ENCODE data around the gene CYB5RL.

CYB5RL gene

DNA sequence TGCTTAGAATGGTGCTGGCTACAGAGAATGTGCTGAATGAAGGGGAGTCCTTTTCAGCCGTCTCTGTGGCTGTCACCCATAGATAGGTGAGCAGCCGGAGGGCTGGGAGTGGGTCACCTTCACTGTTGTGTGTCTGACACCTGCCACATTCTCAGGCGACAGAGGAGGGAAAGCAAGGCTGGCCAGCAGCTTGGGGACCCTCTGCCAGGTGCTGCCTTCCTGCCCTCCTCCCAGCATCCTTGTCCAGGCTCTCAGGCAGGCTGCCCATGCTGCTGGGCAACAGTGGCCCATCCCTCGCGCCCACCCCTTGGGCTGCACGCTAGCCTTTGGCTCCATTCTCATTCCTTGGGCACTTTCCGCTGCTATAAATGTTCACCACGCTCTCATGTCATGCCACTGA is 22.1 kb downstream of the CYB5RL start:
- Histone ChIP-seq H3K79me2 (ENCODE audit: insufficient read depth, low read length) (no peaks in the 10 kb centered on the region), H4K20me1 (ENCODE audit: insufficient read depth, low read length, poor library complexity, severe bottlenecking) (no peaks in the 10 kb centered on the region), H2AFZ (ENCODE audit: low read length) (no peak overlapping the region), H3K27me3 (ENCODE audit: insufficient read depth, low read length, poor library complexity, severe bottlenecking) (no peaks in the 10 kb centered on the region), H3K4me3 (ENCODE audit: low read length, poor library complexity, severe bottlenecking) (no peak overlapping the region), H3K9me2 (replicated peaks; ENCODE audit: low read depth, low read length) (no peaks in the 10 kb centered on the region), H3F3A (ENCODE audit: low read depth) (no peaks in the 10 kb centered on the region), H3K36me3 (ENCODE audit: insufficient read depth, low read length) (no peaks in the 10 kb centered on the region), H3K4me2 (ENCODE audit: low read depth, low read length, poor library complexity, severe bottlenecking) (no peak overlapping the region), H3K9me3 (ENCODE audit: insufficient read depth, low read depth, low read length) (no peaks in the 10 kb centered on the region), H3K4me1 (ENCODE audit: insufficient read depth, low read length, poor library complexity, severe bottlenecking) (peaks cover 7% of the 10 kb centered on the region), H3K9ac (ENCODE audit: low read depth, low read length, poor library complexity, severe bottlenecking) (no peak overlapping the region)
- TF ChIP-seq, protein P1, sequence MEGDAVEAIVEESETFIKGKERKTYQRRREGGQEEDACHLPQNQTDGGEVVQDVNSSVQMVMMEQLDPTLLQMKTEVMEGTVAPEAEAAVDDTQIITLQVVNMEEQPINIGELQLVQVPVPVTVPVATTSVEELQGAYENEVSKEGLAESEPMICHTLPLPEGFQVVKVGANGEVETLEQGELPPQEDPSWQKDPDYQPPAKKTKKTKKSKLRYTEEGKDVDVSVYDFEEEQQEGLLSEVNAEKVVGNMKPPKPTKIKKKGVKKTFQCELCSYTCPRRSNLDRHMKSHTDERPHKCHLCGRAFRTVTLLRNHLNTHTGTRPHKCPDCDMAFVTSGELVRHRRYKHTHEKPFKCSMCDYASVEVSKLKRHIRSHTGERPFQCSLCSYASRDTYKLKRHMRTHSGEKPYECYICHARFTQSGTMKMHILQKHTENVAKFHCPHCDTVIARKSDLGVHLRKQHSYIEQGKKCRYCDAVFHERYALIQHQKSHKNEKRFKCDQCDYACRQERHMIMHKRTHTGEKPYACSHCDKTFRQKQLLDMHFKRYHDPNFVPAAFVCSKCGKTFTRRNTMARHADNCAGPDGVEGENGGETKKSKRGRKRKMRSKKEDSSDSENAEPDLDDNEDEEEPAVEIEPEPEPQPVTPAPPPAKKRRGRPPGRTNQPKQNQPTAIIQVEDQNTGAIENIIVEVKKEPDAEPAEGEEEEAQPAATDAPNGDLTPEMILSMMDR (conservative IDR thresholded peaks at IDR 0.05; ENCODE audit: low read length): no peak
- no peak for TF ChIP-seq EZH2phosphoT487 (IDR thresholded peaks at IDR 0.05; ENCODE audit: borderline replicate concordance)

DNA sequence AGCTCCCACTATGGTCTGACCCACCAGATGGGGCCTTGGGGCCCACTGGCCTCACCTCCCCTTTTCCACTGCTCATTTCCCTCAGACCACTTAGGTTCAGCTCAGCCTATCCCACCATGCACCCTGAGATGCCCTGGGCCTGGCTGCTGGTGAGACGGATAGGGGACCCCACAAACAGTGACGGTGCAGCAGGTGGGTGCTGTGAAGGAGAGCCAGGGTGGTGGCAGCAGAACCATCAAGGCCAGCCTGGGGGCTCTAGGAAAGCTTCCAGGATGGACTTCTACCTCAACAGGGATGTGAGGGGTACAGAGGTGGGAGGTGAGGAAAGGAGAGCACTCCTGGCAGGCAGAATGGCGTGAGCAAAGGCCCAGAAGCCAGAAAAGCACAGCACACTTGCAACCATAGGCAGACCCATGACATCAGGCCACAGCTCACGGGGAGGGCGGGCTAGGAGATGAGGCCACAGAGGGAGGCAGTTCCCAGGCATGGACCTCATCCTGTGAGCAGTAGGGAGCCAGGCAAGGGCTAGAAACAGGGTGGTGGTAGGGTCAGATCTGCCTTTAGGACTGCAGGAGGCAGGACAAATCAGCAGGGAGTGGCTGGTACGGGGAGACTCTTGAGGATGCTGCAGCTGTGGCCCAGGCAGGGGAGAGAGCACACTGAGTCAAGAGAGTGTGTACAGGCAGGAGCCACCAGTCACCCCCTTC is 23.1 kb downstream of the CYB5RL start:
- H3K4me3 ChIP-seq (ENCODE audit: low read length, poor library complexity, severe bottlenecking): no peak overlapping the region
- no peaks in the 10 kb centered on the region for H3F3A ChIP-seq (ENCODE audit: low read depth)
- H3K9me2 ChIP-seq (replicated peaks; ENCODE audit: low read depth, low read length): no peaks in the 10 kb centered on the region
- H3K36me3 ChIP-seq (ENCODE audit: insufficient read depth, low read length): no peaks in the 10 kb centered on the region
- no peaks in the 10 kb centered on the region for H3K9me3 ChIP-seq (ENCODE audit: insufficient read depth, low read depth, low read length)
- no peak overlapping the region for H3K4me2 ChIP-seq (ENCODE audit: low read depth, low read length, poor library complexity, severe bottlenecking)
- no peaks in the 10 kb centered on the region for H3K27me3 ChIP-seq (ENCODE audit: insufficient read depth, low read length, poor library complexity, severe bottlenecking)
- no peaks in the 10 kb centered on the region for H3K79me2 ChIP-seq (ENCODE audit: insufficient read depth, low read length)
- peaks cover 7% of the 10 kb centered on the region for H3K4me1 ChIP-seq (ENCODE audit: insufficient read depth, low read length, poor library complexity, severe bottlenecking)
- no peaks in the 10 kb centered on the region for H4K20me1 ChIP-seq (ENCODE audit: insufficient read depth, low read length, poor library complexity, severe bottlenecking)
- no peak overlapping the region for H3K9ac ChIP-seq (ENCODE audit: low read depth, low read length, poor library complexity, severe bottlenecking)
- no peak overlapping the region for H2AFZ ChIP-seq (ENCODE audit: low read length)
- TF ChIP-seq, protein P1 (conservative IDR thresholded peaks at IDR 0.05; ENCODE audit: low read length): no peak
- no peak for TF ChIP-seq EZH2phosphoT487 (IDR thresholded peaks at IDR 0.05; ENCODE audit: borderline replicate concordance)

DNA sequence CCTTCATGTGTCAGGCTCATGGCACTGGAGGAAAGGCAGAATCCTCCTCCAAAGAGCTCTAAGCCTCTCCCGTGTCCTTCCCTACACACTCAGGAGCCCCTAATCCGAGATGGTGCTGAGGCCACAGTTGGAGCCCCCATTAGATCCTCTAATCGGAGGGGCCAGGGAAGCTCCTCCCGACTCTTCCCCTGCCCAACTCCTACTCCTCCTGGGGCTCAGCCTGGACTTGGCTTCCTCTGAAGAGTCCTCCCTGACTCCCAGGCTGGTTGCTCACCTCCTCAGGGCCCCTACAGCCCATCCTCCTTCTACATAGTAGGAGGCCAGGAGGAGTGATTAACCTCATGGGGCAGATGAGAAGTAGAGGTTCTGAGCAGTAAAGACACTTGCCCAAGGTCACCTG is 25.7 kb downstream of the CYB5RL start:
- Histone ChIP-seq H2AFZ (ENCODE audit: low read length) (no peak overlapping the region), H3K4me2 (ENCODE audit: low read depth, low read length, poor library complexity, severe bottlenecking) (no peak overlapping the region), H3F3A (ENCODE audit: low read depth) (no peaks in the 10 kb centered on the region), H3K9me3 (ENCODE audit: insufficient read depth, low read depth, low read length) (no peaks in the 10 kb centered on the region), H3K4me1 (ENCODE audit: insufficient read depth, low read length, poor library complexity, severe bottlenecking) (peaks cover 7% of the 10 kb centered on the region), H3K4me3 (ENCODE audit: low read length, poor library complexity, severe bottlenecking) (no peak overlapping the region), H3K9ac (ENCODE audit: low read depth, low read length, poor library complexity, severe bottlenecking) (no peak overlapping the region), H3K79me2 (ENCODE audit: insufficient read depth, low read length) (no peaks in the 10 kb centered on the region), H3K27me3 (ENCODE audit: insufficient read depth, low read length, poor library complexity, severe bottlenecking) (no peaks in the 10 kb centered on the region), H3K9me2 (replicated peaks; ENCODE audit: low read depth, low read length) (no peaks in the 10 kb centered on the region), H4K20me1 (ENCODE audit: insufficient read depth, low read length, poor library complexity, severe bottlenecking) (no peaks in the 10 kb centered on the region), H3K36me3 (ENCODE audit: insufficient read depth, low read length) (no peaks in the 10 kb centered on the region)
- TF ChIP-seq, protein P1 (conservative IDR thresholded peaks at IDR 0.05; ENCODE audit: low read length): no peak
- no peak for TF ChIP-seq EZH2phosphoT487 (IDR thresholded peaks at IDR 0.05; ENCODE audit: borderline replicate concordance)
